Left cardiac atrium (tissue), 4 donors: ENCODE results near the gene ADISSP. TPM values are rescaled to one million over a fixed set of nuclear protein-coding genes. Genes with fewer than 3 reads are reported as not detected.

Source experiments
- ATAC-seq, 2 donors: fragments of 200-7000 bp; cut with Tn5 transposase; one replicate each; pipeline ENCODE4 v1.9.1; 2020; ENCODE audit warnings: mild to moderate bottlenecking in 2 of 2, moderate library complexity in 2 of 2
- DNase-seq: peaks from one replicate; pipeline ENCODE4 v3.0.0-alpha.2; 2020
- intact Hi-C, 2 donors: fragments of 100-400 bp; cut with DNase I; formaldehyde crosslinking; loops; one replicate each; pipeline versions ENCODE4 v1.14.1 to v1.15.1; 2022 to 2023
- total RNA-seq, 2 donors: library from RNA; stranded (reverse); fragmentation: NEBNext Ultra II Directional; extraction: Animal tissue kit (Norgen Biotek cat#: 25700); gene quantifications; one replicate each; pipeline ENCODE4 v1.2.1, GENCODE V29; 2021
- donor health status: DM: no; HTN: yes; CAD: no.
- donor health status: DM: no; HTN: yes; CAD: no; lungs with severe emphysema.
- donor health status: DM: yes; HTN: yes; CAD: no.
- donor health status: Dilated cardiomyopathy.

The ADISSP gene
- total RNA-seq, 2 donors from 2014 or later = 17.2 to 23.2 TPM

GRCh38 chr20:3732327-3733118 lies 35.0 kb downstream of the ADISSP start, which contains the start of gene HSPA12B:
HSPA12B (plus strand) TSS chr20:3732685; CDS start chr20:3738675, 5,990 bp downstream.
- ATAC-seq = peak; percentile 24 to 46
- DNase-seq = no peak
- intact Hi-C loops = no loop called here

- intact Hi-C loops = no loop called here
- ATAC-seq (no peak), DNase-seq (no peak)
These were observed 35.6 kb downstream of the ADISSP start for GRCh38 chr20:3731944-3732326.

- ATAC-seq (no peak), DNase-seq (no peak)
These were observed 36.5 kb downstream of the ADISSP start for GRCh38 chr20:3730803-3731672.

GRCh38 chr20:3729811-3730540 lies 37.6 kb downstream of the ADISSP start:
- DNase-seq (no peak), ATAC-seq (peak in 1 of 2 donors; percentile 9)
- intact Hi-C loops = no loop called here

More at GRCh38 chr20:3730803-3731672, 36.5 kb downstream of the ADISSP start:
- intact Hi-C loops = no loop called here

GRCh38 chr20:3729378-3729777 lies 38.2 kb downstream of the ADISSP start:
- intact Hi-C loops = no loop called here
- no peak for DNase-seq
- ATAC-seq = no peak

- intact Hi-C loops = no loop called here
- DNase-seq = no peak
- no peak for ATAC-seq
These were observed 38.7 kb downstream of the ADISSP start for GRCh38 chr20:3728876-3729275.

- intact Hi-C loops = no loop called here
- no peak for ATAC-seq
- no peak for DNase-seq
These were observed 39.2 kb downstream of the ADISSP start for GRCh38 chr20:3728354-3728753.

- ATAC-seq (peak; percentile 25 to 63), DNase-seq (no peak)
- intact Hi-C loops = no loop called here
These were observed 40.0 kb downstream of the ADISSP start for GRCh38 chr20:3727401-3728021.

GRCh38 chr20:3724356-3724755 lies 43.2 kb downstream of the ADISSP start:
- intact Hi-C loops = no loop called here
- no peak for DNase-seq
- no peak for ATAC-seq

GRCh38 chr20:3723284-3723683 lies 44.3 kb downstream of the ADISSP start:
- intact Hi-C loops = no loop called here
- ATAC-seq = no peak
- DNase-seq = no peak

GRCh38 chr20:3721912-3722311 lies 45.6 kb downstream of the ADISSP start:
- intact Hi-C loops = no loop called here

GRCh38 chr20:3720626-3721025 lies 46.9 kb downstream of the ADISSP start:
- intact Hi-C loops = no loop called here
- DNase-seq (no peak), ATAC-seq (no peak)

More at GRCh38 chr20:3721912-3722311, 45.6 kb downstream of the ADISSP start:
- DNase-seq = no peak
- no peak for ATAC-seq

GRCh38 chr20:3720068-3720467 lies 47.5 kb downstream of the ADISSP start:
- intact Hi-C loops = no loop called here
- DNase-seq = no peak
- no peak for ATAC-seq

- ATAC-seq (no peak), DNase-seq (no peak)
- intact Hi-C loops = loop anchor here in 1 of 2 donors (5.0 kb wide), 1 partner anchor 33 kb away; no protein-coding TSS in a partner anchor
These were observed 48.5 kb downstream of the ADISSP start for GRCh38 chr20:3719046-3719445.

- peak; percentile 60 to 66 for ATAC-seq
- no peak for DNase-seq
- intact Hi-C loops = loop anchor here in 1 of 2 donors (5.0 kb wide), 1 partner anchor 36 kb away; no protein-coding TSS in a partner anchor
These were observed 51.2 kb downstream of the ADISSP start for GRCh38 chr20:3716195-3716834.

GRCh38 chr20:3714092-3714491 lies 53.5 kb downstream of the ADISSP start:
- no peak for DNase-seq
- peak in 1 of 2 donors; percentile 41 for ATAC-seq
- intact Hi-C loops = no loop called here

- DNase-seq = peak; percentile 70
- intact Hi-C loops = no loop called here
- ATAC-seq = peak; percentile 48 to 64
These were observed 55.2 kb downstream of the ADISSP start, which contains the start of gene SIGLEC1 for GRCh38 chr20:3712279-3712873. SIGLEC1 (minus strand) TSS chr20:3712600; CDS start chr20:3707128, 5,472 bp downstream.

GRCh38 chr20:3711484-3711941 lies 56.0 kb downstream of the ADISSP start:
- ATAC-seq (peak; percentile 12 to 41), DNase-seq (no peak)
- intact Hi-C loops = loop anchor here (2.0 kb wide), 1 partner anchor 35 kb away; no protein-coding TSS in a partner anchor
